A673 (cell line): ENCODE measurements around the gene PEX14. TPM values are rescaled to one million over a fixed set of nuclear protein-coding genes. Genes with fewer than 3 reads are reported as not detected.

Experiments
- BruUV-seq: library from RNA; stranded (reverse); fragments of 400-500 nt; replicated peaks from 2 replicates; lab custom pipeline; 2021; lab: Mats Ljungman, UMichigan
- CTCF ChIA-PET: fragments of 300-600 bp; sonication (Branson Sonifier 250); formaldehyde crosslinking; loops from one replicate; lab custom pipeline; 2022; ENCODE audit warnings: antibody characterized with exemption; lab: Charles Lee
- POLR2A ChIA-PET: fragments of 300-600 bp; sonication (Branson Sonifier 250); formaldehyde crosslinking; loops from one replicate; lab custom pipeline; 2022; ENCODE audit warnings: antibody characterized with exemption; ENCODE audit not compliant: low non-redundant PET; lab: Charles Lee
- DNase-seq: peaks from one replicate; pipeline ENCODE4 v3.0.0-alpha.2; 2015; ENCODE audit warnings: low spot score
- H3K27ac ChIP-seq: fragments of 200-600 bp; sonication (generic); 2 replicates; pipeline ENCODE4 v1.5.1; 2016; ENCODE audit warnings: mixed run types, low read depth, mild to moderate bottlenecking, mixed read lengths, antibody characterized with exemption, low read length; ENCODE audit not compliant: poor library complexity, severe bottlenecking
- H3K27me3 ChIP-seq: fragments of 200-600 bp; sonication (generic); replicated peaks from 2 replicates; pipeline ENCODE4 v1.6.1; 2017; ENCODE audit warnings: mixed run types, low read depth, mild to moderate bottlenecking, mixed read lengths, antibody characterized with exemption, low read length; ENCODE audit not compliant: insufficient read depth, poor library complexity
- H3K36me3 ChIP-seq: fragments of 200-600 bp; sonication (generic); 2 replicates; pipeline ENCODE4 v1.6.1; 2016; ENCODE audit warnings: mixed run types, mild to moderate bottlenecking, mixed read lengths, antibody characterized with exemption, low read length; ENCODE audit not compliant: insufficient read depth, poor library complexity, severe bottlenecking
- H3K4me1 ChIP-seq: fragments of 200-600 bp; sonication (generic); 2 replicates; pipeline ENCODE4 v1.6.1; 2017; ENCODE audit warnings: mixed run types, mild to moderate bottlenecking, mixed read lengths, antibody characterized with exemption, low read length; ENCODE audit not compliant: insufficient read depth, poor library complexity, severe bottlenecking
- H3K4me3 ChIP-seq: fragments of 200-600 bp; sonication (generic); 2 replicates; pipeline ENCODE4 v1.5.1; 2016; ENCODE audit warnings: low read depth, mixed run types, mild to moderate bottlenecking, mixed read lengths, low read length; ENCODE audit not compliant: poor library complexity, severe bottlenecking
- H3K9me3 ChIP-seq: fragments of 200-600 bp; sonication (generic); 2 replicates; pipeline ENCODE4 v1.6.1; 2016; ENCODE audit warnings: mixed run types, low read depth, mild to moderate bottlenecking, mixed read lengths, antibody characterized with exemption, low read length; ENCODE audit not compliant: poor library complexity, severe bottlenecking
- EZH2 ChIP-seq: fragments of 200-600 bp; sonication (generic); IDR thresholded peaks from 2 replicates; pipeline ENCODE4 v1.6.1; 2017; ENCODE audit warnings: borderline replicate concordance, low read depth, mild to moderate bottlenecking, mixed read lengths, antibody characterized with exemption, low read length; ENCODE audit not compliant: poor library complexity, severe bottlenecking
- intact Hi-C: fragments of 100-400 bp; cut with micrococcal nuclease; formaldehyde crosslinking; loops from one replicate; pipeline ENCODE4 v1.10.0; 2022; ENCODE audit not compliant: unreplicated experiment
- total RNA-seq: library from RNA; stranded (reverse); gene quantifications from 2 replicates; pipeline ENCODE4 v1.2.3, GENCODE V29; 2021
- TF ChIP-seq, protein P1 (sequence below): fragments of 300-800, 200-600 bp; sonication (generic); conservative IDR thresholded peaks from 2 replicates; pipeline ENCODE4 v1.5.1; 2017; ENCODE audit warnings: low read depth, mild to moderate bottlenecking, antibody characterized with exemption, low read length, moderate library complexity, mixed read lengths

The PEX14 gene
- total RNA-seq, 1 experiment from 2014 or later = 26.8 TPM

DNA sequence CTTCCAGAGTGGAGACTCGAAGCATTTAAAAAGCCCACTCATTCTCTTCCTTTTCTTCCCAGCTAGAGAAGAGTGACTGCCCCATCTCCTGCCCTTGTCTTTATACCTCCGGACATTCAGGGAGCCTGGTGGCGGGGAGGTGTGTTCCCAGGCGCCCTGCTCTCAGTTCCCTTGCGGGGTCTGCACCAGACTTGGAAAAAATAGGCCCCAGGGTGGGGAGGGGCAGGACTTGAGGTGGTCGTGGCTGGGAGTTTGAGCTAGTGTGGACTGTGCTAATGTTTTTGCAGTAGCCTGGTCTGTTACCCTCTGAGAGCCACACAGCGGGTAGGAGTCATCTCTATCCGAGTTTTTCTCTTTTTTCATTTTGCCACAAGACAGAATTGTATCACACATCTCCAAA is 139.1 kb downstream of the PEX14 start:
- no peak overlapping the region for H3K27ac ChIP-seq
- H3K27me3 ChIP-seq = no peaks in the 10 kb centered on the region
- no TSS peak for BruUV-seq
- no peaks in the 10 kb centered on the region for H3K9me3 ChIP-seq
- intact Hi-C loops = no loop called here
- CTCF ChIA-PET = no interaction called here
- H3K4me1 ChIP-seq = peaks cover 20% of the 10 kb centered on the region
- H3K4me3 ChIP-seq = no peak overlapping the region
- POLR2A ChIA-PET = no interaction called here
- no peak for DNase-seq
- no peak for TF ChIP-seq EZH2
- TF ChIP-seq, protein P1, sequence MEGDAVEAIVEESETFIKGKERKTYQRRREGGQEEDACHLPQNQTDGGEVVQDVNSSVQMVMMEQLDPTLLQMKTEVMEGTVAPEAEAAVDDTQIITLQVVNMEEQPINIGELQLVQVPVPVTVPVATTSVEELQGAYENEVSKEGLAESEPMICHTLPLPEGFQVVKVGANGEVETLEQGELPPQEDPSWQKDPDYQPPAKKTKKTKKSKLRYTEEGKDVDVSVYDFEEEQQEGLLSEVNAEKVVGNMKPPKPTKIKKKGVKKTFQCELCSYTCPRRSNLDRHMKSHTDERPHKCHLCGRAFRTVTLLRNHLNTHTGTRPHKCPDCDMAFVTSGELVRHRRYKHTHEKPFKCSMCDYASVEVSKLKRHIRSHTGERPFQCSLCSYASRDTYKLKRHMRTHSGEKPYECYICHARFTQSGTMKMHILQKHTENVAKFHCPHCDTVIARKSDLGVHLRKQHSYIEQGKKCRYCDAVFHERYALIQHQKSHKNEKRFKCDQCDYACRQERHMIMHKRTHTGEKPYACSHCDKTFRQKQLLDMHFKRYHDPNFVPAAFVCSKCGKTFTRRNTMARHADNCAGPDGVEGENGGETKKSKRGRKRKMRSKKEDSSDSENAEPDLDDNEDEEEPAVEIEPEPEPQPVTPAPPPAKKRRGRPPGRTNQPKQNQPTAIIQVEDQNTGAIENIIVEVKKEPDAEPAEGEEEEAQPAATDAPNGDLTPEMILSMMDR = no peak
- no peaks in the 10 kb centered on the region for H3K36me3 ChIP-seq

DNA sequence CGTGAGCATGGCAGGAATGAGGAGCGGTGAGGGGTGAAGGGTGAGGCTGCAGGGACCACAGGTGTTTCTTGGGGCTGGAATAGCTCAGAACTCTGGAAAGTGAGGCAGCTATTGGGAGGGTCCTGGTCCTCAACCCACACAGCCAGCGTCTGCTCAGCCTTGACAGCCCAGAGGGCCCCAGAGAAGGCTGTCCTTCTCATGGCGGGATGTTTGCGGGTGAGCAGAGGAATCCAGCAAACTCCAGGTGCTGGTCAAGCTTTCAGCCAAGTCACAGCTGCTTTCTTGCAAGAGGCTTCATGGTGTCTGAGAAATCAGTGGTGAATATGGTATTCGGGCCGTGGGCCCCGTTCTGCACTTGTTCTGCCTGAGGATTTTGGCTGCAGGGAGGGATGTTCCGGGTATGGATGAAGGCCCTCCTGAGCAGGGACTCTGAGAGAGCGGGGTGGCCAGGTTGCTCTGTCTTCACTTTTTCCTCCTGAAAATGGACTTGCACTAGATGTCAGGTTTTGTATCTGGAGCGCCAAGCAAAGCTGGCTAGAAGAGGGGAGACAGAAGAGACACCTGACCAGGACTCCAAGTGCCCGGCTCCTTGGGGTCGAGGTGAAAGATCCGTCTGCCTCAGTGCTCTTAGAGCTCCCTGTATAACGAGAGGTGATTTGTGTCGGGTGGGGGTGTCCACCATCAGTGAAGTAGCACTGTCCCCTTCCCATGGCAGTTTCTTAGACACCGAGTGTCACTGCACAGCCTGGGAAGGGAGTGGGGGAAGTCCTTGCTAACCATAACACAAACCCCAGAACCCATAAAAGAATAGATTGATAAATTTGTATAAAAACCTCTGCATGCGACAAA is 139.9 kb downstream of the PEX14 start:
- POLR2A ChIA-PET = no interaction called here
- TF ChIP-seq, protein P1 = no peak
- TF ChIP-seq EZH2 = no peak
- peaks cover 20% of the 10 kb centered on the region for H3K4me1 ChIP-seq
- no peaks in the 10 kb centered on the region for H3K9me3 ChIP-seq
- CTCF ChIA-PET = no interaction called here
- H3K36me3 ChIP-seq = no peaks in the 10 kb centered on the region
- no peak overlapping the region for H3K4me3 ChIP-seq
- no peak for DNase-seq
- H3K27me3 ChIP-seq = no peaks in the 10 kb centered on the region
- no TSS peak for BruUV-seq
- H3K27ac ChIP-seq = peak overlapping the region; percentile 78
- intact Hi-C loops = no loop called here

DNA sequence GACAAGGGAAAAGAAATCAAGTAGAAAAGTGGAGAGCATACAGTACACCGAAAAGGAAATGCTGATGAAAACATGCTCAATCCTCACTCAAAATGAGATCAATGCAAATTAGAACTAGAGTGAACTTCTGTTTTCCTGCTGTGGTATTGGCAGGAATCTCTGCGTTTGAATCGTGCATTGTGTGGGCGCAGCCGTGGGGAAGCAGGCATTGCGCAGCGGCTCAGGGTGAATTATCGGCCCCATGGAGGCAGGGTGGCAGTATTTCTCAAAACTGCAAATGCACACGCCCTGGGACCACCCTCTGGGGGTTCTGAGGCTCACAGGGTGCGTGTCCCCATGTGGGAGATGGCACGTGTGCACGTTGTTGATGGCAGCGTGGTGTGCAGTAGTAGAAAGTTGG is 140.6 kb downstream of the PEX14 start:
- no peaks in the 10 kb centered on the region for H3K27me3 ChIP-seq
- TF ChIP-seq, protein P1 = no peak; the same call in 1 of the 2 replicates
- TF ChIP-seq EZH2 = no peak
- intact Hi-C loops = no loop called here
- DNase-seq = peak; percentile 70
- ChIA-PET CTCF (no interaction called here), POLR2A (no interaction called here)
- H3K36me3 ChIP-seq = no peaks in the 10 kb centered on the region
- peaks cover 20% of the 10 kb centered on the region for H3K4me1 ChIP-seq
- BruUV-seq = no TSS peak
- H3K9me3 ChIP-seq = no peaks in the 10 kb centered on the region
- H3K27ac ChIP-seq = peak overlapping the region; percentile 78
- H3K4me3 ChIP-seq = no peak overlapping the region
